A673 (cell line): ENCODE results near the gene OR10AD1. TPM values are rescaled to one million over a fixed set of nuclear protein-coding genes. Genes with fewer than 3 reads are reported as not detected.

Source experiments
- BruUV-seq: library from RNA; stranded (reverse); fragments of 400-500 nt; replicated peaks from 2 replicates; lab custom pipeline; 2021; lab: Mats Ljungman, UMichigan
- CTCF ChIA-PET: fragments of 300-600 bp; sonication (Branson Sonifier 250); formaldehyde crosslinking; loops from one replicate; lab custom pipeline; 2022; ENCODE audit warnings: antibody characterized with exemption; lab: Charles Lee
- POLR2A ChIA-PET: fragments of 300-600 bp; sonication (Branson Sonifier 250); formaldehyde crosslinking; loops from one replicate; lab custom pipeline; 2022; ENCODE audit warnings: antibody characterized with exemption; ENCODE audit not compliant: low non-redundant PET; lab: Charles Lee
- DNase-seq: peaks from one replicate; pipeline ENCODE4 v3.0.0-alpha.2; 2015; ENCODE audit warnings: low spot score
- H3K27ac ChIP-seq: fragments of 200-600 bp; sonication (generic); 2 replicates; pipeline ENCODE4 v1.5.1; 2016; ENCODE audit warnings: mixed run types, low read depth, mild to moderate bottlenecking, mixed read lengths, antibody characterized with exemption, low read length; ENCODE audit not compliant: poor library complexity, severe bottlenecking
- H3K27me3 ChIP-seq: fragments of 200-600 bp; sonication (generic); replicated peaks from 2 replicates; pipeline ENCODE4 v1.6.1; 2017; ENCODE audit warnings: mixed run types, low read depth, mild to moderate bottlenecking, mixed read lengths, antibody characterized with exemption, low read length; ENCODE audit not compliant: insufficient read depth, poor library complexity
- H3K36me3 ChIP-seq: fragments of 200-600 bp; sonication (generic); 2 replicates; pipeline ENCODE4 v1.6.1; 2016; ENCODE audit warnings: mixed run types, mild to moderate bottlenecking, mixed read lengths, antibody characterized with exemption, low read length; ENCODE audit not compliant: insufficient read depth, poor library complexity, severe bottlenecking
- H3K4me1 ChIP-seq: fragments of 200-600 bp; sonication (generic); 2 replicates; pipeline ENCODE4 v1.6.1; 2017; ENCODE audit warnings: mixed run types, mild to moderate bottlenecking, mixed read lengths, antibody characterized with exemption, low read length; ENCODE audit not compliant: insufficient read depth, poor library complexity, severe bottlenecking
- H3K4me3 ChIP-seq: fragments of 200-600 bp; sonication (generic); 2 replicates; pipeline ENCODE4 v1.5.1; 2016; ENCODE audit warnings: low read depth, mixed run types, mild to moderate bottlenecking, mixed read lengths, low read length; ENCODE audit not compliant: poor library complexity, severe bottlenecking
- H3K9me3 ChIP-seq: fragments of 200-600 bp; sonication (generic); 2 replicates; pipeline ENCODE4 v1.6.1; 2016; ENCODE audit warnings: mixed run types, low read depth, mild to moderate bottlenecking, mixed read lengths, antibody characterized with exemption, low read length; ENCODE audit not compliant: poor library complexity, severe bottlenecking
- CTCF ChIP-seq: fragments of 300-800, 200-600 bp; sonication (generic); conservative IDR thresholded peaks from 2 replicates; pipeline ENCODE4 v1.5.1; 2017; ENCODE audit warnings: low read depth, mild to moderate bottlenecking, antibody characterized with exemption, low read length, moderate library complexity, mixed read lengths
- EZH2 ChIP-seq: fragments of 200-600 bp; sonication (generic); IDR thresholded peaks from 2 replicates; pipeline ENCODE4 v1.6.1; 2017; ENCODE audit warnings: borderline replicate concordance, low read depth, mild to moderate bottlenecking, mixed read lengths, antibody characterized with exemption, low read length; ENCODE audit not compliant: poor library complexity, severe bottlenecking
- intact Hi-C: fragments of 100-400 bp; cut with micrococcal nuclease; formaldehyde crosslinking; loops from one replicate; pipeline ENCODE4 v1.10.0; 2022; ENCODE audit not compliant: unreplicated experiment
- total RNA-seq: library from RNA; stranded (reverse); gene quantifications from 2 replicates; pipeline ENCODE4 v1.2.3, GENCODE V29; 2021

OR10AD1 gene
- total RNA-seq, 1 experiment from 2014 or later: not detected

- Histone ChIP-seq H3K4me1 (peaks cover 4% of the 10 kb centered on the region), H3K4me3 (no peak overlapping the region), H3K27ac (no peak overlapping the region), H3K9me3 (no peaks in the 10 kb centered on the region), H3K36me3 (no peaks in the 10 kb centered on the region), H3K27me3 (no peaks in the 10 kb centered on the region)
- BruUV-seq: no TSS peak
- intact Hi-C loops: no loop called here
- POLR2A ChIA-PET: no interaction called here
- TF ChIP-seq EZH2: no peak
- TF ChIP-seq CTCF: no peak
- CTCF ChIA-PET: no interaction called here
- DNase-seq: no peak
Observed at GRCh38 chr12:48193623-48194022, 9.5 kb downstream of the OR10AD1 start.

GRCh38 chr12:48192861-48193260 lies 10.2 kb downstream of the OR10AD1 start:
- Histone ChIP-seq H3K36me3 (no peaks in the 10 kb centered on the region), H3K4me1 (peaks cover 4% of the 10 kb centered on the region), H3K9me3 (no peaks in the 10 kb centered on the region), H3K27me3 (no peaks in the 10 kb centered on the region), H3K4me3 (no peak overlapping the region), H3K27ac (no peak overlapping the region)
- intact Hi-C loops: no loop called here
- POLR2A ChIA-PET: no interaction called here
- DNase-seq: no peak
- BruUV-seq: no TSS peak
- CTCF ChIA-PET: no interaction called here
- no peak for TF ChIP-seq EZH2
- no peak for TF ChIP-seq CTCF

- intact Hi-C loops: no loop called here
- no peak for TF ChIP-seq EZH2
- no peak for TF ChIP-seq CTCF
- no TSS peak for BruUV-seq
- Histone ChIP-seq H3K4me3 (no peak overlapping the region), H3K27me3 (no peaks in the 10 kb centered on the region), H3K36me3 (no peaks in the 10 kb centered on the region), H3K9me3 (no peaks in the 10 kb centered on the region), H3K4me1 (peaks cover 7% of the 10 kb centered on the region), H3K27ac (no peak overlapping the region)
- DNase-seq: no peak
- CTCF ChIA-PET: no interaction called here
- POLR2A ChIA-PET: no interaction called here
Observed at GRCh38 chr12:48191096-48191495, 12.0 kb downstream of the OR10AD1 start.
